B cell (primary cell): ENCODE results near the gene LRSAM1. TPM values are rescaled to one million over a fixed set of nuclear protein-coding genes. Genes with fewer than 3 reads are reported as not detected.

ENCODE experiments used
- ATAC-seq: fragments of 200-7000 bp; cut with Tn5 transposase; one replicate; pipeline ENCODE4 v1.10.0; 2021; ENCODE audit warnings: low read depth, mild to moderate bottlenecking, moderate number of reproducible peaks, moderate library complexity
- CTCF ChIA-PET: fragments of 350-600 bp; sonication (Branson Sonifier 250); formaldehyde crosslinking; loops from one replicate; lab custom pipeline; 2021; ENCODE audit warnings: antibody characterized with exemption, inconsistent platforms; lab: Charles Lee
- POLR2A ChIA-PET: fragments of 350-600 bp; sonication (Branson Sonifier 250); formaldehyde crosslinking; loops from one replicate; lab custom pipeline; 2021; ENCODE audit warnings: antibody characterized with exemption; lab: Charles Lee
- DNase-seq: peaks from one replicate; pipeline ENCODE4 v3.0.0; 2013
- H2AFZ ChIP-seq: 2 replicates; pipeline ENCODE4 v1.6.1; 2012; ENCODE audit warnings: mild to moderate bottlenecking, low read depth, low read length; ENCODE audit not compliant: insufficient read depth, poor library complexity, severe bottlenecking
- H3K27ac ChIP-seq, 2 donors: 1 replicate in 1 of 2; 2 replicates in 1 of 2; pipeline ENCODE4 v1.5.1; 2012 to 2013; ENCODE audit warnings: low read length in 2 of 2, mild to moderate bottlenecking in 2 of 2, moderate library complexity in 1 of 2
- H3K27me3 ChIP-seq, 4 experiments: fragments of 200-600 bp in 1 of 4; sonication (generic) in 1 of 4; replicated peaks in 1 of 4; 1 replicate in 2 of 4; 2 replicates in 2 of 4; pipeline versions ENCODE4 v1.6.1 to v1.7.0; 2013 to 2016; ENCODE audit warnings: low read length in 3 of 4, mild to moderate bottlenecking in 2 of 4, mixed read lengths in 1 of 4, moderate library complexity in 1 of 4; ENCODE audit not compliant: insufficient read depth in 4 of 4, control insufficient read depth in 3 of 4; ENCODE audit errors: control extremely low read depth in 1 of 4
- H3K36me3 ChIP-seq, 2 experiments: replicated peaks in 1 of 2; 1 replicate in 1 of 2; 2 replicates in 1 of 2; pipeline versions ENCODE4 v1.6.1 to v1.7.1; 2013; ENCODE audit warnings: low read length in 1 of 2; ENCODE audit not compliant: insufficient read depth in 2 of 2, control insufficient read depth in 1 of 2; ENCODE audit errors: control extremely low read depth in 1 of 2, extremely low read depth in 1 of 2
- H3K4me1 ChIP-seq, 2 donors: fragments of 200-600 bp in 1 of 2; sonication (generic) in 1 of 2; 1 replicate in 1 of 2; 2 replicates in 1 of 2; pipeline versions ENCODE4 v1.5.1 to v1.6.1; 2013 to 2017; ENCODE audit warnings: low read length in 2 of 2; ENCODE audit not compliant: control insufficient read depth in 2 of 2, insufficient read depth in 2 of 2
- H3K4me2 ChIP-seq: replicated peaks from 2 replicates; pipeline ENCODE3; 2012; ENCODE audit warnings: mild to moderate bottlenecking, low read depth, low read length; ENCODE audit not compliant: poor library complexity, severe bottlenecking
- H3K4me3 ChIP-seq, 5 experiments: fragments of 200-600 bp in 1 of 5; sonication (generic) in 1 of 5; 1 replicate in 3 of 5; 2 replicates in 2 of 5; pipeline versions ENCODE4 v1.5.1 to v1.7.0; 2011 to 2016; ENCODE audit warnings: low read length in 4 of 5, mild to moderate bottlenecking in 4 of 5, low read depth in 2 of 5, control low read depth in 1 of 5, moderate library complexity in 1 of 5; ENCODE audit not compliant: insufficient read depth in 1 of 5; ENCODE audit errors: control extremely low read depth in 1 of 5, extremely low read depth in 1 of 5
- H3K79me2 ChIP-seq: fragments of 200-600 bp; sonication (generic); one replicate; pipeline ENCODE4 v1.6.0; 2016; ENCODE audit warnings: low read length; ENCODE audit not compliant: control insufficient read depth, insufficient read depth
- H3K9ac ChIP-seq: fragments of 200-600 bp; sonication (generic); 2 replicates; pipeline ENCODE4 v1.6.1; 2017; ENCODE audit warnings: mild to moderate bottlenecking, low read length, moderate library complexity
- H3K9me3 ChIP-seq, 3 donors: one replicate each; pipeline versions ENCODE4 v1.6.1 to v1.7.1; 2013; ENCODE audit warnings: low read length in 2 of 3; ENCODE audit not compliant: control insufficient read depth in 2 of 3, insufficient read depth in 1 of 3; ENCODE audit errors: control extremely low read depth in 1 of 3
- H4K20me1 ChIP-seq: 2 replicates; pipeline ENCODE4 v1.6.0; 2012; ENCODE audit warnings: mild to moderate bottlenecking, low read length; ENCODE audit not compliant: insufficient read depth, control insufficient read depth, poor library complexity, severe bottlenecking
- H3K27ac Mint-ChIP-seq: one replicate; pipeline ENCODE4 v1.8.0; 2021; ENCODE audit warnings: mixed read lengths
- H3K27me3 Mint-ChIP-seq: one replicate; pipeline ENCODE4 v1.8.0; 2021; ENCODE audit warnings: mixed read lengths
- H3K4me1 Mint-ChIP-seq: one replicate; pipeline ENCODE4 v1.8.0; 2021; ENCODE audit warnings: mixed read lengths
- H3K4me3 Mint-ChIP-seq: one replicate; pipeline ENCODE4 v1.8.0; 2021; ENCODE audit warnings: mixed read lengths
- H3K9me3 Mint-ChIP-seq: one replicate; pipeline ENCODE4 v1.8.0; 2022; ENCODE audit warnings: mixed read lengths; ENCODE audit not compliant: insufficient read depth
- CTCF ChIP-seq: fragments of 200-600 bp; IDR thresholded peaks from one replicate; pipeline ENCODE4 v1.8.0; 2022; ENCODE audit warnings: antibody characterized with exemption, mild to moderate bottlenecking
- EZH2 ChIP-seq: IDR thresholded peaks from 2 replicates; pipeline ENCODE4 v1.6.1; 2012; ENCODE audit warnings: borderline replicate concordance, low read depth, mild to moderate bottlenecking, moderate library complexity, low read length; ENCODE audit not compliant: insufficient read depth, poor library complexity, severe bottlenecking
- WGBS: methylation state at CpG from one replicate; pipeline ENCODE4 v1.1.5; 2013; ENCODE audit warnings: missing lambda C conversion rate; ENCODE audit not compliant: insufficient coverage; 5-methylcytosine and 5-hydroxymethylcytosine counted together
- intact Hi-C: fragments of 100-400 bp; cut with micrococcal nuclease; formaldehyde crosslinking; loops from one replicate; pipeline ENCODE4 v1.10.0; 2022
- polyA plus RNA-seq: library from polyadenylated mRNA; depleted of rRNA; stranded (reverse); fragments of >200 nt; gene quantifications from 2 replicates; pipeline ENCODE4 v1.2.3, GENCODE V29; 2012
- total RNA-seq, 2 donors: library from RNA; stranded (reverse); fragments of 120-200 nt in 1 of 2; gene quantifications; 1 replicate in 1 of 2; 2 replicates in 1 of 2; pipeline versions ENCODE4 v1.2.3 to v1.2.4, GENCODE V29; 2013 to 2022

The LRSAM1 gene
- total and polyA plus RNA-seq, 2 donors (not counting 1 experiment from before 2014, with no cell fraction given): 30.6 to 39.8 TPM

DNA sequence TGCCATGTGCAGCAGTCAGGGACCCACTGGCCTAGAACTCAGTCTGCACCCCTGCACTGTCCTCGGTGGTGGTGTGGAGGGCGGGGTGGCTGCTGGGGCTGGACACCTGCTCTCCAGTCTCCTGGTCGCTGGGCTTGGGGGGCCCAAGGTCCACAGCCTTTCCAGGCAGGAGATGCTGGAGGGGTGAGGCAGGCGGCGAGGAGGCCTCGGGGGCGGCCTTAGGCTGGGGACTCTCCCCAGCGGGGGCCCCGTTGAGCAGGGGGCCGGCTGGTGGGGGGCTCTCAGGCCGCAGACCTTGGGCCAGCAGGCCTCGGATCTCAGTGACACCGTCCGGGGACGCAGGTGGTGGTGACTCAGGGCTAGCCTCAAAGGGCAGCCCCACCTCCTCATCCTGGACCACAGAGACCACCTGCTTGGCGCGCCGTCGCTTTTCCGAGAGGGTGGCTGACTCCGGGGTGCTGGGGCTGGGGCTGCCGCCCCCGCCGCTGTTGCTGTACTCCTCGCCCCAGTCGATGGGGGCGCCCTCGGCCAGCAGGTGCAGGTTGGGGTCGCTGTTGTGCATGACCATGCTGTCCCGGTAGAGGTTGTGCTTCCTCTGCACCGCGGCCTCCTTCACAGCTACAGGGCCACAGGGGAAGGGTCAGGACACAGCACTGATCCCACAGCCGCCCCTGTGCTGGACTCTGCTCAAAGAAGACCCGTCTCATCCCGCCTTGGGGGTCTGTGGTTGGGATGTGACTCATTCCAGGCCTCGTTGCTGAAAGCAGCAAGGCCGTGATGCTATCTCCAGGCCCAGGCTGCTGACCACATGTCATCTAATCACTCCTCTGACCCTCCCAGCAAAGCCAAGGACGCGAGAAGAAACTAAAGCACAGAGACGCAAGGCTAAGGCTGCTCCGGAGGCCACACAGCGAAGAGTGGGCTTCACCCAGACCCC, 55.8 kb downstream of the LRSAM1 start:
- no peak overlapping the region for H3K4me2 ChIP-seq
- DNase-seq: no peak
- ChIA-PET POLR2A (no interaction called here), CTCF (interaction anchor here (0.8 to 0.9 kb wide), 2 partner anchors 78 to 80 kb away, joined by 3 to 4 read pairs; no protein-coding TSS in a partner anchor)
- peaks cover 0 to 3% of the 10 kb centered on the region in 2 experiments for H3K36me3 ChIP-seq
- H3K9me3 Mint-ChIP-seq: no peaks in the 10 kb centered on the region
- H2AFZ ChIP-seq: no peak overlapping the region
- H3K4me1 Mint-ChIP-seq: no peaks in the 10 kb centered on the region
- no peaks in the 10 kb centered on the region for H3K79me2 ChIP-seq
- H3K4me3 ChIP-seq: no peak overlapping the region
- H3K27ac Mint-ChIP-seq: no peak overlapping the region
- H3K27me3 ChIP-seq: no peaks in the 10 kb centered on the region
- H3K9ac ChIP-seq: no peak overlapping the region
- intact Hi-C loops: no loop called here
- no peak overlapping the region for H3K4me3 Mint-ChIP-seq
- H3K4me1 ChIP-seq: no peaks in the 10 kb centered on the region
- TF ChIP-seq EZH2 (no peak), CTCF (no peak)
- WGBS: 92% methylated on average over 40 of the region's 42 CpGs
- H3K9me3 ChIP-seq: no peaks in the 10 kb centered on the region
- ATAC-seq: no peak
- no peak overlapping the region for H3K27ac ChIP-seq
- no peaks in the 10 kb centered on the region for H3K27me3 Mint-ChIP-seq
- H4K20me1 ChIP-seq: no peaks in the 10 kb centered on the region
